CD4-positive, alpha-beta T cell (primary cell): Measurements from ENCODE around the gene KASH5. TPM values are rescaled to one million over a fixed set of nuclear protein-coding genes. Genes with fewer than 3 reads are reported as not detected.
A peak's percentile ranks its signal among the peaks of the same experiment; 100 is the strongest.

ENCODE experiments used
- ATAC-seq: fragments of 200-7000 bp; cut with Tn5 transposase; one replicate; pipeline ENCODE4 v1.10.0; 2022; ENCODE audit warnings: mild to moderate bottlenecking; ENCODE audit not compliant: poor library complexity
- CTCF ChIA-PET: fragments of 350-600 bp; sonication (Branson Sonifier 250); formaldehyde crosslinking; loops from one replicate; lab custom pipeline; 2021; ENCODE audit warnings: antibody characterized with exemption, inconsistent platforms; lab: Charles Lee
- POLR2A ChIA-PET: fragments of 350-600 bp; sonication (Branson Sonifier 250); formaldehyde crosslinking; loops from one replicate; lab custom pipeline; 2021; ENCODE audit warnings: antibody characterized with exemption, inconsistent platforms; lab: Charles Lee
- DNase-seq, 14 experiments: peaks; one replicate each; pipeline ENCODE4 v3.0.0-alpha.2; 2013 to 2020; ENCODE audit warnings: mixed read lengths in 2 of 14
- H3K27ac ChIP-seq, 2 donors: one replicate each; pipeline versions ENCODE4 v1.5.1 to v1.7.0; 2013; ENCODE audit warnings: low read length in 2 of 2, low read depth in 1 of 2, mild to moderate bottlenecking in 1 of 2
- H3K27me3 ChIP-seq, 2 experiments: 1 replicate in 1 of 2; 2 replicates in 1 of 2; pipeline versions ENCODE4 v1.6.1 to v1.7.0; 2013; ENCODE audit warnings: low read length in 2 of 2, control low read depth in 1 of 2, mild to moderate bottlenecking in 1 of 2, moderate library complexity in 1 of 2; ENCODE audit not compliant: insufficient read depth in 2 of 2, control insufficient read depth in 1 of 2
- H3K36me3 ChIP-seq: one replicate; pipeline ENCODE4 v1.6.1; 2013; ENCODE audit warnings: low read length, control low read depth; ENCODE audit not compliant: insufficient read depth
- H3K4me1 ChIP-seq: one replicate; pipeline ENCODE4 v1.6.1; 2013; ENCODE audit warnings: low read length, control low read depth; ENCODE audit not compliant: insufficient read depth
- H3K4me3 ChIP-seq: one replicate; pipeline ENCODE4 v1.5.1; 2013; ENCODE audit warnings: mild to moderate bottlenecking, low read length, moderate library complexity
- H3K9me3 ChIP-seq, 2 experiments: 1 replicate in 1 of 2; 2 replicates in 1 of 2; pipeline versions ENCODE4 v1.6.1 to v1.7.0; 2013; ENCODE audit warnings: low read length in 2 of 2, mild to moderate bottlenecking in 2 of 2, control low read depth in 1 of 2, moderate library complexity in 1 of 2; ENCODE audit not compliant: control insufficient read depth in 1 of 2, insufficient read depth in 1 of 2
- H3K27ac Mint-ChIP-seq: one replicate; pipeline ENCODE4 v1.8.0; 2020; ENCODE audit warnings: mixed read lengths
- H3K27me3 Mint-ChIP-seq: one replicate; pipeline ENCODE4 v1.8.0; 2021; ENCODE audit warnings: mixed read lengths
- H3K36me3 Mint-ChIP-seq: one replicate; pipeline ENCODE4 v1.8.0; 2021; ENCODE audit warnings: low read depth, mixed read lengths
- H3K4me1 Mint-ChIP-seq: one replicate; pipeline ENCODE4 v1.8.0; 2021; ENCODE audit warnings: low read depth, mixed read lengths
- H3K4me3 Mint-ChIP-seq: one replicate; pipeline ENCODE4 v1.8.0; 2020; ENCODE audit warnings: mild to moderate bottlenecking, mixed read lengths
- H3K9me3 Mint-ChIP-seq: one replicate; pipeline ENCODE4 v1.8.0; 2020; ENCODE audit warnings: mixed read lengths
- intact Hi-C, 2 experiments: fragments of 100-400 bp; cut with DNase I in 1 of 2; cut with micrococcal nuclease in 1 of 2; formaldehyde crosslinking; loops; one replicate each; pipeline versions ENCODE4 v1.15.1 to v1.9.0; 2023 to 2025; cut with DNase I, micrococcal nuclease
- total RNA-seq, 174 experiments: library from RNA in 2 of 174; stranded (reverse) in 2 of 174; gene quantifications; one replicate each; pipeline ENCODE4 v1.2.3 and lab custom pipeline; 2021 to 2026
- TF ChIP-seq, protein P1 (sequence below): fragments of 200-600 bp; IDR thresholded peaks from one replicate; pipeline ENCODE4 v1.8.0; 2022; ENCODE audit warnings: antibody characterized with exemption, mild to moderate bottlenecking

Gene KASH5
- total RNA-seq, 2 experiments from 2014 or later = not detected

DNA sequence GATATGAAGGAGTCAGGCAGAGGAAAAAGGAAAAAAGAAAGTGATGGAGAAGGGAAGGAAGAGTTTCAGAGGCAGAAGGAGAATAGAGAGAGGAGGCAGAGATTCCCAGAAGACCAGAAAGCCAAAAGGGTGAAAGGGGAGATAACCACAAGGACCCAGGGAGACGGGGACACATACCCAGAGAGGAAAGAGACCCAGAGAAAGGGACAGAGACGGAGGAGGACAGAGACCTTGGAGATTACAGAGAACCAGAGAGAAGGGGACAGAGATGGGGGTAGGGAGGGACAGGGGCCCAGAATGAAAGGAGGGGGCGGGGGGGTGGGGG lies 33.8 kb downstream of the KASH5 start:
- Histone ChIP-seq H3K27ac (no peak overlapping the region), H3K9me3 (peaks cover 0 to 21% of the 10 kb centered on the region in 2 experiments), H3K36me3 (no peaks in the 10 kb centered on the region), H3K4me1 (peaks cover 50% of the 10 kb centered on the region), H3K4me3 (no peak overlapping the region), H3K27me3 (peaks cover 68 to 88% of the 10 kb centered on the region in 2 experiments)
- Mint-ChIP-seq H3K27ac (no peak overlapping the region), H3K36me3 (no peaks in the 10 kb centered on the region), H3K4me3 (peak overlapping the region; percentile 79), H3K27me3 (peaks cover 85% of the 10 kb centered on the region), H3K4me1 (peaks cover 59% of the 10 kb centered on the region), H3K9me3 (no peaks in the 10 kb centered on the region)
- intact Hi-C loops = loop anchor here in 1 of 2 experiments (1.0 to 2.0 kb wide), 2 partner anchors 13 to 30 kb away; no protein-coding TSS in a partner anchor
- ATAC-seq (no peak), DNase-seq (no peak)
- TF ChIP-seq, protein P1, sequence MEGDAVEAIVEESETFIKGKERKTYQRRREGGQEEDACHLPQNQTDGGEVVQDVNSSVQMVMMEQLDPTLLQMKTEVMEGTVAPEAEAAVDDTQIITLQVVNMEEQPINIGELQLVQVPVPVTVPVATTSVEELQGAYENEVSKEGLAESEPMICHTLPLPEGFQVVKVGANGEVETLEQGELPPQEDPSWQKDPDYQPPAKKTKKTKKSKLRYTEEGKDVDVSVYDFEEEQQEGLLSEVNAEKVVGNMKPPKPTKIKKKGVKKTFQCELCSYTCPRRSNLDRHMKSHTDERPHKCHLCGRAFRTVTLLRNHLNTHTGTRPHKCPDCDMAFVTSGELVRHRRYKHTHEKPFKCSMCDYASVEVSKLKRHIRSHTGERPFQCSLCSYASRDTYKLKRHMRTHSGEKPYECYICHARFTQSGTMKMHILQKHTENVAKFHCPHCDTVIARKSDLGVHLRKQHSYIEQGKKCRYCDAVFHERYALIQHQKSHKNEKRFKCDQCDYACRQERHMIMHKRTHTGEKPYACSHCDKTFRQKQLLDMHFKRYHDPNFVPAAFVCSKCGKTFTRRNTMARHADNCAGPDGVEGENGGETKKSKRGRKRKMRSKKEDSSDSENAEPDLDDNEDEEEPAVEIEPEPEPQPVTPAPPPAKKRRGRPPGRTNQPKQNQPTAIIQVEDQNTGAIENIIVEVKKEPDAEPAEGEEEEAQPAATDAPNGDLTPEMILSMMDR = no peak
- ChIA-PET CTCF (interaction anchor here (0.6 to 1.2 kb wide), 4 partner anchors 12 to 48 kb away, joined by 3 to 6 read pairs (median 4); no protein-coding TSS in a partner anchor), POLR2A (interaction anchor here (4.2 kb wide), 1 partner anchor 11 kb away, joined by 20 read pairs; no protein-coding TSS in a partner anchor)

DNA sequence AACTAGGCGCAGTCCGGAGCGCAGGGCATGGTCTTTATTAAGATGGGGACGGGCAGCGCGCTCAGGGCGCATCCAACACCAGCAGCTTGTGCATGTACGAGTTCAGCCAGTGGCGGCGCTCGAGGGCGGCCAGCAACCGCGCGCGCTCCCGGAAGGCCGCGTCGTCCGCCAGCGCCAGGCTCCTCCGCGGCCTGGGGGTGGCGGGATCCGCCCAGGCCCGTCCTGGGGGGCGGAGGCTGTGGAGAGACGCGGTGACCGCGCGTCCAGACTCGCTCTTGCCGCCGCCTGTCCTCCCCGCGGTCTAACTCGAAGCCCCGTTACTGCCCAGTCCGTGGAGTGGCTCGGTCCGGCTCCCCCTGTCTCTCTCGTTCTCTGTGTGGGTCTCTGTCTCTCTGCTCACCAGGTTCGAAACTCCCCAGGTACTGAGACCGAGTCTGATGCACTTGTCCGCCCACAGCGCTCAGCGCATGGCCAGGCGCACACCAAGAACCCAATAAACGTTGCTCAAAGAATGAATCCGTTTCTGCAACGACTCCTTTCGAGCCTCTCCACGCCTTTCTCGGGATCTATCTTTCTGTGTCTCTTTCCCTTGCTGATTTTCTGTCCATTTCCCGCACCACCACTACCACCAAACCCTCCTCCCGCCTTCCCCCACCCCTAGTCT lies 34.5 kb downstream of the KASH5 start:
- Mint-ChIP-seq H3K36me3 (no peaks in the 10 kb centered on the region), H3K4me3 (peak overlapping the region; percentile 82), H3K9me3 (no peaks in the 10 kb centered on the region), H3K27ac (no peak overlapping the region), H3K4me1 (peaks cover 62% of the 10 kb centered on the region), H3K27me3 (peaks cover 88% of the 10 kb centered on the region)
- TF ChIP-seq, protein P1 = peak; percentile 45
- Histone ChIP-seq H3K4me1 (peaks cover 53% of the 10 kb centered on the region), H3K36me3 (no peaks in the 10 kb centered on the region), H3K27me3 (peaks cover 74 to 94% of the 10 kb centered on the region in 2 experiments), H3K4me3 (peak overlapping the region; percentile 30), H3K27ac (no peak overlapping the region), H3K9me3 (peaks cover 0 to 25% of the 10 kb centered on the region in 2 experiments)
- ATAC-seq = peak; percentile 66
- ChIA-PET POLR2A (interaction anchor here (4.2 kb wide), 1 partner anchor 12 kb away, joined by 20 read pairs; no protein-coding TSS in a partner anchor), CTCF (interaction anchor here (0.6 to 1.2 kb wide), 4 partner anchors 11 to 48 kb away, joined by 3 to 6 read pairs (median 4); no protein-coding TSS in a partner anchor)
- DNase-seq = peak in 10 of 14 experiments; percentile 25 to 76 (median 42)
- intact Hi-C loops = loop anchor here in 1 of 2 experiments (2.0 kb wide), 1 partner anchor 14 kb away; no protein-coding TSS in a partner anchor

DNA sequence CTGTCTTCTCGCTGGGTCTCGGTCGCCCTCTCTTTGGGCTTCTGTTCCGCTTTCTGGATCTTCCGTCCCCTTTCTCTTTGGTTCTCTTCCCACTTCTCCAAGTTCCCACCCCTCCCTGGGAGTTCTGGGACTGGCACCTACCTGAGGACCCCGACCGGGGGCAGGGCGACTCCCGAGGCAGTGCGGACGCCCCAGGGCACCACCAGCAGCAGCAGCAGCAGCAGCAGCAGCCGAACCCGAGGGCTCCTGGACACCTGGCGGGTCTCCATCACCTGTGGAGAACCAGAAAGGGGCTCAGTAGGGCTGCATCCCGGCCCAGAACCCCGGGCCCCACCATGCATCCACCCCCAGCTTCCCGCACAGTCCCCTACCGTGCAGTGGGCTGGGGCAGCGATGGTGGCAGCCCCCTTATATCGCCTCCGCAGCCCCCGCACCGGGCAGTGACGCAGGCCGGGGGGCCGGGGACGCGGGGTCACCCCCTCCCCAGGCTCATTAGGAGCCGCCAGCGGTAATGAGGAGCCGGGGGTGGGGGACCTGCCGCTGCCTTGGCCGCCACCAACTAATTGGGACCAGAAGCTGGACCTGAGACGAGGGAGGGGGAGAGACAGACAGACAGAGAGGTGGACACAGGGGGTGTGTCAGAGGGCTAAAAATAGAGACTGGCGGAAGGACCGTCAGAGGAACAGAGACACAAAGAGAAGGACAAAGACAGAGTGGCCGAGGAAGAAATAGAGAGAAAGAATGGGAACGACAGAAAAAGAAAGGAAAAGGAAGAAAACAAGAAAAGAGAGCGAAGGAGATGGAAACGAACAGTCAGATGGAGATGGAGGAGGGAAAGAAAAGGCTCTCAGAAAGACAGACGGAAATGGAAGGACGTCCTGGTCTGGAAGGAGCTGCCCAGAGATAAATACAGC lies 35.3 kb downstream of the KASH5 start, which contains the start of gene PTH2:
TSS of gene PTH2 (minus strand) at position 371 of the 914 bp plus-strand sequence. CDS start at position 269, 102 bp downstream.
- Histone ChIP-seq H3K9me3 (peaks cover 0 to 32% of the 10 kb centered on the region in 2 experiments), H3K27ac (no peak within 1 kb of the TSS), H3K4me1 (peaks cover 61% of the 10 kb centered on the region), H3K36me3 (no peaks in the 10 kb centered on the region), H3K27me3 (peaks cover 82 to 96% of the 10 kb centered on the region in 2 experiments), H3K4me3 (peak within 1 kb of the TSS; percentile 30)
- Mint-ChIP-seq H3K9me3 (no peaks in the 10 kb centered on the region), H3K27me3 (peaks cover 94% of the 10 kb centered on the region), H3K4me1 (peaks cover 68% of the 10 kb centered on the region), H3K4me3 (peak within 1 kb of the TSS; percentile 85), H3K27ac (peak within 1 kb of the TSS; percentile 3), H3K36me3 (no peaks in the 10 kb centered on the region)
- POLR2A ChIA-PET = interaction anchor here (0.8 kb wide), 1 partner anchor 343 kb away, joined by 3 read pairs; no protein-coding TSS in a partner anchor
- CTCF ChIA-PET = interaction anchor here (0.8 kb wide), 1 partner anchor 47 kb away, joined by 4 read pairs; no protein-coding TSS in a partner anchor
- intact Hi-C loops = loop anchor here in 1 of 2 experiments (2.0 kb wide), 1 partner anchor 15 kb away; no protein-coding TSS in a partner anchor
- TF ChIP-seq, protein P1 = no peak
- ATAC-seq (no peak), DNase-seq (no peak)
